Embryonic facial prominence (tissue), 1 donor: ENCODE results near the gene ZNRF2.

ENCODE experiments used
- DNase-seq: peaks from one replicate; pipeline ENCODE4 v3.0.0-alpha.2; 2016; ENCODE audit errors: extremely low spot score

The ZNRF2 gene

DNA sequence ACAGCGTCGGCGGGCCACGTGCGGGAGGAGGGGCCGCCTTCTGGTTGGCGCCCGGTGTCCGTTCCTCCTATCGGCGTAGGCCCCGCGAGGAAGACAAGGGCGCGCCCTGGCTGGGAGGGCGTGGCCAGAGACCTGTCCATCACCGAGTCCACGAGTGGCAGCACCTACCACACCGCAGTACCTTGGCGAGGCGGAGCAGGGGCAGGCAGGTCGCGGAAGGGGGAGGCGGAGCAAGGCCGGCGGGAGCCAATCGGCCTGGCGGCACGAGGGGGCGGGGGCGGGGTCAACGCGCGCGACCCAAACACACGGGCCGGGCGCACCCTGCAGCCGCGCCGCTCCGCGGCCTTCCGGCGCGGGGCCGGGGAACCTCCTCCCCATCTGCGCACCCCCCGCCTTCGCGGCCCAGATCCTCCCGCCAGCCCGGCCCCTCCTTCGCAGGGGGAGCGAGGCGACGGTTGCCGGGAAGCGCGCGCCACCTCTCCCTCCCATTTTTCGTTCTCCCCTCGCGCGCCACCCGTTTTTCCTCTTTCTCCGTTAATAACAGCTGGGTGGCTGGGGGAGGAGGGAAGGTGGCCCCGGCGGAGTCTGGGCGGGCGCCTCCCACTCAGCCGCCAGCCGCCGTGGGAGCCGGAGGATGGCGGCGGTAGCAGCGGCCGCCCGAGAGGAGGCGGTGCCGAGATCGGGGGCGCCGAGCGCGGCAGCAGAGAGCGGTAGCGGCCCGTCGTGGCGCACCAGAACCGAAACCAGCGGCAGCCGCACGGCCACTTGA, at the start of gene ZNRF2:
ZNRF2 (plus strand) TSS at position 300 of the 769 bp plus-strand sequence. CDS start 761 bp downstream, outside the sequence.
- peak; percentile 87 for DNase-seq

DNA sequence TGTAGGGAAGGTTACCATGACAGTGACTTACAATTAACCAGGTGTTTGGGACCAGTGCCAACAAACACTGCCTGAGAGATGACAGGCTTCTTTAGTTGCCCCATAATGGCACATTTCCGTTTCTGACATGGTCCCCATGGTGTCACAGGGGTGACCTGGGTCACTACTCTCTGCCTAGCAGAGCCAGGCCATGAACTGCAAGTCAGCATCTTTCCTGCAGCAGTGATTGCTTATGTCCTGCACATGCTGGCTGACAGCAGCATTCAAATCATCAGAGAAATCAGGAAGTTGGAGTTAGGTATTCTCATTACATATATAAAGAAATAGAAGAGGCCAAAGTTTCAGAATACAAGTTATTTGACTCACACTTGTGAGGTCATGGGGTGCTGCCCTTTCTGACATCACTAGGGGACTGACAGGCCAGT, 47.1 kb upstream of the ZNRF2 start:
- no peak for DNase-seq

DNA sequence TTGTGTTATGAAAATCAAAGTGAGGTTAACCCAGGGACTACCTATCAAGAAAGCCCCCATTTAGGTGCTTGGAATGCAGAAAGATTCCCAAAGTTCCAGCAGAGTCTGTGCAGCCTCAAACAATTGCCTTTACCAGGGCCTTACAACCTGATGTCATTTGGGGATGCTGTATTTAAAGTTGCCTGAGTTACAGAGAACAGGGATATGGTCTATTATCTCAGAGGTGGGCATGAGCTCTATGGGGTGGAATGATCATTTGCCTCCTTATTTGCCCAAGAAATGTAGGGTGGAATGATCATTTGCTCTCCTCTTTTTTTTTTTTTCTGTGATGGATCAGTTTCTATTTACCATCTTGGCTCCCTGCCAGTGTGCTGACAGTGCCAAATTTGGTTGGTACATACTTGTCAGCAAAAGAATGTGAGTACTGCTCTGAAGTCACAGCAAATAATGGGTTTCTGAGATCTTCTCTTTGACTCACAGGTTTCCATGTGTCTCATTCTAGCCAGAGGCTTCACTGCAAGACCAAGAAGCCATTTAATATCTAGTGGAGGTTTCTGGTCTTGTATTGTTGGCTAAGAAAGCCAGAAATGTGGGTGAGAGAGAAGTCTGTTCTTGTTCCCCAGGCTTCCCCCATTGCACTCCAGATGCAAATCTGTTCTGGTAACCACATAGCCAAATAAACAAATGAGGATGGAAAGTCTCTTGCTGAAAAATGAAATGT, 45.5 kb upstream of the ZNRF2 start:
- no peak for DNase-seq

DNA sequence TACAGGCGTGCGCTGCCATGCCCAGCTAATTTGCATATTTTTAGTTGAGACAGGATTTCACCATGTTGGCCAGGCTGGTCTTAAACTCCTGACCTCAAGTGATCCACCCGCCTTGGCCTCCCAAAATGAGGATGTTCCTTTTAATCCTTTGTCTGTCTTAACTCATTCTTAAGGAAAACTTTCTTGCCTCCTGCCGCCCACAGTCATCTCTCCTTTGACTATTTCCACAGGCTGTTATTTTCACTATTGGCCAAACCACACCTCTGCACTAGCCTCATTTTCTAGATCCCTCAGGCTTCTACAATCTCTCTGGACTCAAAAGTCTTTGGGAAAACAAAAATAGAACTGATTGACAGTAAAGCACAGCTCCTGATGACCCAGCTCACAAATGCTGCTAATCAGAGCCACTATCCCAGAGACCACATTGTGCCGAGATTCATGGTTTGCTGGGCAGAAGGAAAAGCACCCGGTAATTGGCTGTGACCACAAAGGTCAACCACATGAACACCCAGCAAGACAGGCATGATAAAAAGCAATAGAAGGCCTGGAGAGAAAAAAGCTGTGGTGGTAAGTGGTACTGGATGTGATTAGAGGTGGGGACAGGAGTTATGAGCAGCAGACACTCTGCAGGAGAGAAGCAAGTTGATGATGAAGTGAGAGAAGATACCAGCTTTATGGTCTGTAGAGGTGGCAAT, 44.1 kb upstream of the ZNRF2 start:
- DNase-seq, result no peak

DNA sequence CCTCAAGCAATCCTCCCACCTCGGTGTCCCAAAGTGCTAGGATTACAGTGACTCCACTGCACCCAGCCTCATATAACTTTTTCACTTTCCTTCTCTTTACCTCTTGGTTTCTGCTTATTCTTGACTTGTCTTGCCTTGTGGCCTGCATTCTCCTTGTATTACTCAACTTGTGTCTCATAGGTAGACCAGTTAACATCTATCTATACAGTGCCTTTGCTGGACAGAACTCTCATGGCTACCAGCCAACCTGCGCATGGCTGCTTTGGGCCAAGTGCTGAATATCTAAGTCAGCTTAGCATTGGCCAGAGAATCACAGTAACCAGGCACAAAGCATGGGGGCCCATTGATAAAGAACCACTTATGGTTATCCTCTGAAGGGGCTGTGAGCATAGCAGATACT, 42.6 kb upstream of the ZNRF2 start:
- DNase-seq, result no peak

DNA sequence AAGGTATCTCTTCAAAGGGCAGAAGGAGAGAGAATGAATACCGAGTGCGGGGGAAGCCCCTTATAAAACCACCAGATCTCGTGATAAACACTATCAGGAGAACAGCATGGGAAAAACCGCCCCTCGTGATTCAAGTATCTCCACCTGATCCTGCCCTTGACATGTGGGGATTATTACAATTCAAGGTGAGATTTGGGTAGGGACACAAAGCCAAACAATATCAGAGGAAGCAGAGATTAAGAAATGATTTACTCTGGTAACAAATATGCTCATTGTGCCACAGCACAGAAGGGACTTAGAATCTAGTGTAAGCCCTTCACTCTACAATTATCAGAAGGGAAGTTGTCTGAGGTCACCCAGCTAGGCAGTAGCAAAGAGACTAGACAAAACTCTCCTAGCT, 40.1 kb upstream of the ZNRF2 start:
- DNase-seq, result no peak

DNA sequence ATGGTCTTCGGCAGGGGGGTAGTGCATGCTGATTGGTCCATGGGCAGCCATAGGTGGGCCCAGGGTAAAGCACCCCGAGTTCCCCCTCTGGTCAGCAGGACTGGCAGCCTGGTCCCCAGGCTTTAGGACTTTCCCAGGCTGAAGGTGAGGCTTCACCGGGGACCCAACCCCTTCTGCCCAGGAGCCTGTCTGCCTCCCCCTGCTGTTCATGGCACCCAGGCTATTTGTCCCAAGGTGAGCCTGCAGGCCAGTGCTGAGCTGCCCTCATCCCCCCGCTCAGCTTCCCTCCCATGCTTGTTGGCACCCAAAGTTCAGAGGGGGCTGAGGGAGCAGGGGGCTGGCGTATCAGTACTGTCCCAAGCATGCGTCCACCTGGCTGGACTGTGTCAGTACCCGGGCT, 38.5 kb upstream of the ZNRF2 start:
- no peak for DNase-seq

DNA sequence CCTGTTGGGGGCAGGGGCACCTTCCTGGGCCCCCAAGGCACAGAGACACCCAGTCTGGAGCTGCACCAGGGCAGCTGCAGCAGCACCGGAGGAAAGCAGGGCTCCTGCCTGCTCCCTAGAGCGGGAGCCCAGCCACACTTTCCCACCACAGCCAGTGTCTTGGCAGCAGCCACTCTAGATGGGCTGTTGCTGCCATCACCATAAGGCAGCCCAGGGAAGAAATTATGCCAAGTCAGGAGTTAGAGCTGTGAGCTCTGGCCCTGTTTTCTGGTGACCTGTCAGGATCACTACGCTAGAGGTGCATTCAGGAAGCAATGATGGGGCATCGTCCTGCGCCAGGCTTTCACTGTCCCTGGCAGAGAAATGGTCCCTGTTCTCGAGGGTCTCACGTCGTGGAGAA, 38.0 kb upstream of the ZNRF2 start:
- no peak for DNase-seq

DNA sequence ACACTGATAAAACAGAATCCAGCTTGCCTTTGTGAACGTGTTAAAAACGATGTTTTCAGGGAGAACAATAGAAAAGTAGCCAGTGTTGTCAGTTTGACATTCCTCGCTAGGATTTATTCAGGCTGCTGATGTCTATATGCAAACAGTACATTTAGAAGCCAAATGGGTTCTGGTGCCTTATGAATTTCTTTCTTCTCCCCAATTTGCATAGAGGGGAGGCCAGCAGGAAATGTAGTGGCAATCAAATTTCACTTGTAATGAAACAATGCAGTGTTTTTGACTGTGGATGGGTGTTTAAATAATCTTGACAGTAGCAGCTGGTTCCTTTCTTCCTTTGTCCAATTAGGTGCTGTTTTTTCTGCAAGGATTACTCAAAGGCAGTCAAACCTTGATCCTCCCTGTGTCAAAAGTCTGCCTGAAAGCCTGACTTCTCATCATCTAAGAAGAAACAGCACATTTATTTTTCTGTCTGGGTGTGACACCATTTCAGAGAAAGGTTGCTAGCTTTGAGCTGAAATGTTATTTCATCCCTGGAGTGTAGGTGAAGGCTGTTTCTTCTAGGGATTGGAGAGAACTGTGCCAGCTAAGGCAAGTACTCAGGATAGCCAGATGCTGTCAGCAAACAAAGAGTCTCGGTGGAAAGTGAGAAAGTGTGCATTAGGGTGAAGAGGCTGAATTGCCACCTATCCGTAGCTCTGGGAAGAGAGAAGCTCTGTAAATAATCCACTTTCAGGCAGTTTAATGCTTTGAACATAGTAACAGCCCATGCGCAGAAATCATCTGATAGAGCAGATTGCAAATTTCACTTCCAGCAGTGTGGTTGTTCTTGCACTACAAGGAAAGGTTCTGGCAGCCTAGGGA, 36.6 kb upstream of the ZNRF2 start:
- DNase-seq, result no peak

DNA sequence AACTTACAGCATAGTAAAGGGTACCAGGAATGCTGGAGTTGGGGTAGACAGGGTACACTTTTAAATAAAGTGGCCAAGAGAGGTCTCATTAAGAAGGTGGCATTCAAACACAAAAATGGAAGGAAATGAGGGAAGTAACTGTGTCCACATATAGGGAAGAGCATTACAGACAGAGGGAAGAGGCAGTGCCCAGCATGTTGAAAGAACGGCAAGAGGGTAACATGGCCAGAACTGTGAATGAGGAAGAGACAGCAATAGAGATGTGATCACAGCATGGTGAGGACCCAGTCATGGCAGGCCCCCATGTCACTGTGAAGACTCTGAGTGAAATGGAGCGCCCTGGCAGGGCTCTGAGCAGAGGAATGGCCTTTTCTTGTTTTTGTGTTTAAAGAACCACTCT, 35.1 kb upstream of the ZNRF2 start:
- DNase-seq, result no peak

DNA sequence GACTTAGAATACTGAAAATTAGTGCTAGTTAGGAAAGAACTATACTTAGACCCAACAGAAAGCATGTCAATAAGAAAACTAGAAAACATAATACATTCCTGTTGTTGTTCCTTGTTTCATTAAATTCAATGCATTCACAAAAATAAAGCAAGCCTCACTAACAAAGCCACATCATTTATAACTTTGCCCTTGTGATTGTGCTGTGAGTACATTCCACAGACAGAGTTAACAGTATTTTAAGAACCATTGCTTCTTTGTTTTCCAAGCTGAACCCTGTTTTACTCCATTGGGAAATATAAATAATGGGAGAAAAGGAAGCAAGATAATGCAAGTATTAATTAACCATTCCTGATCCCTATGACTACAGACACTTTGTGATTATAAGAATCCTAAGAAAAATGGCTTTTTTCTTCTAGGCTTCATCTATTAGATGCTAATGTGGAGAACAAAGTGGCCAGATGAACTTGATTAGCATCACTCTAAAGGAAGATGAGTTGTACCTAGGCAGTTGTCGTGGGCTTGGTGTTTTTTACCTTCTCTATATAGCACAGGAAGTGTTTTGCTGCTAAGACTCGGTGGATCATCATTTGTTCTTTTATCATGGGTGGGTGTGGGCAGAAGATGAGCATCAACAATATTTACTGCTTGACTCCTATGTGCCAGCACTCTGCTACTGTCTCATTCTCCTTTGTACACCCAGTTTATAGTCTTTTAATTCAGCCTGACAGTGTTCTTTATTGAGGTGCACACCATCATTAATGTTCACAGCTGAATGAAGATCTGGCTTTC, 34.2 kb upstream of the ZNRF2 start:
- DNase-seq, result no peak

DNA sequence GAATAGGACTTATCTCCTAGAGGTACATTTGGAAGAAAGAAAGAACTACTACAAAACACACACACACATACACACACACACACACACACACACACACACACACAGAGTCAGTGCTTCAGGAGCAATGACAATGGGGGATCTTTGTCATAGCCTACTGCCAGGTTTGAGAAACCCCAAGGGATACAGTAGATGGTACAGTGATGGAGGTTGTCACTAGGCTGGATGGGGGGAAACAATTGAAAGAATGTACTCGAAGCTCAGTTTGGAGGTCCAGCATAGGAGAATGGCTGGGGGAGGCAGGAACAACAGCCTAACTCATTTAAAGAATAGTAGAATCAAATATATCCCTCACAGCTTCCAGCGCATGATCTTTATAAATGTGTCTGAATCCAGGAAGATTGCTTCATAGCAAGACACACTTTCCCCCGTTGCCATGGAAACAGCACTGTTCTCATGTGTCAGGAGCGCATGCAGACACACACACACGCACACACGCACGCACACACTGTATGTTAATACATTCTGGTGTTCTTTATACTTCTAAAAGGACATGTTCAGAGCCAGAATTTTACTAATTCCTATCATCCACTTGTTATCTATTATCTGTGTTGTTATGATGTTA, 32.6 kb upstream of the ZNRF2 start:
- peak; percentile 23 for DNase-seq

DNA sequence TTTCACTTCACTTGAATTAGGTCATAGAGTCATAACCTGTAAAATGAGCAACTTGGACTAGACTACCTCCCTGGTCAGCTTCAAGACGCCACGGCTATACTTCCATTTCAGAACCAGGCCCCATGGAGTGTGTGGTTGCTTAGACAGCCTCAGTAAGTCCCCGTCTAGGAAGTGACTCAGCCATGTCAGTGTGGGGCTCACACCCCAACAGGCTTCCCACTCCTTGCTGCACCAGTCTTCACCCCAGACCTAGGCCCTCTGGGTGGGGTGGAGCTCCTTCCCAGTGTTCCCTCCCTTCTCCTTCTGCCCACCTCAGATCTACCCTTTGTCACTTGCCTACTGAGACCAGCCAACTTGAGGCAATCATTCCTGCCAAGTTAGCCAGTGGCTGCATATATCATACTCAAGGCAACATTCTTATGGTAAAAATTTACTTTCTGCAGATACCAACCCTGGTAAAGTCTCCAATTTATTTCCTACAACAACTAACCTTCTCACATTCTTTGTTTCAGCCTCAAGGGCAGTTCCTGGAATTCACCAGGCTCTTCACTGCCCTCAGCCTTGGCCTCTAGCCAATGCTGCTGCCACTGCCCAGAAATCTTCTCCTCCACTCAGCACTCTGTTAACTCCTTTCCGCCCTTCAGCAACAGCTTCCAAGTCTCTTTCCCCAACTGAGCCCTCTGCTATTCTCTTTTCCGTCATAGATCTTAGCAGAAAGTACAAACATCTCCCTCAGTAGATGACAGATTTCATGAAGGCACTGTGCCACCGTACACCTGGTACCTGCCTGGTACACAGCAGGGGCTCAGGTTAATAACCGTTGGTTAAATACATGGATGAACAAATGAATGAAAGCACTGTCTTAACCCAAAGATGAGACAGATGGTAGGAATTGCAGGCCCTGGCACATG, 31.3 kb upstream of the ZNRF2 start:
- no peak for DNase-seq

DNA sequence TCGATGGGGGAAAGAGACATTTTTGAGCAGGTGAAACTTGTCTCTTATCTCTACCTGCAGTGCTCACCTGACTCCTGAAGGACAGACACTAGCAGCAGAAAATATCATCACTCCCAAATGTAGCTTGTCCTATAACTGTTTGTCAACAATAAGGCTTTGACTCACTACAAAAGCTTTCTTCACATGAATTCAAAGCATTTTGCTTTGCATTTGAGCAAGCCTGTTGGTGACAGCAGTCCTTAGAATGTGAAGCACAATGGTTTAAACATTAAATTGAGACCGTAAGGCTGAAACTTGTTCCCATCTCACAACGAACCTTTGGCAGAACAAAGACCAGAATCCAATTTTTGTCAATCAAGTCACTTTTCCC, 30.6 kb upstream of the ZNRF2 start:
- no peak for DNase-seq

DNA sequence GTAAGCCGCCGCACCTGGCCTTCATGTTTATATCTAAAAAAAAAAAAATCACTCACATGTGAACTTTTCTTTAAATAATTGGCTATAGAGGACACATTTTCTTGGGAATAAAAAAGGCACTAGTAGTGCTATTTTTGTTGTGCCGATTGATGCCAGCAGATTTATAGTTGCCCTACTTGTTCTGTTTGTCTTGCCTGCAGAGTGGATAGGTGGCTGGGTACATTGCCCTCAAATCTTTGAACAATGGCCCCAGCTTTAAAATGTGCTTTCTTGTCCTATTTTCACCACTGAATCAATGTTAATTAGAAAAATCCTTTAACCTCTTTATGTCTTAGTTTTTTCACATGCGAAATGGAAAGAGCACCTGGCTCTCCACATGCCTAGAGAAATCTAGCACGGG, 30.1 kb upstream of the ZNRF2 start:
- DNase-seq, result no peak

DNA sequence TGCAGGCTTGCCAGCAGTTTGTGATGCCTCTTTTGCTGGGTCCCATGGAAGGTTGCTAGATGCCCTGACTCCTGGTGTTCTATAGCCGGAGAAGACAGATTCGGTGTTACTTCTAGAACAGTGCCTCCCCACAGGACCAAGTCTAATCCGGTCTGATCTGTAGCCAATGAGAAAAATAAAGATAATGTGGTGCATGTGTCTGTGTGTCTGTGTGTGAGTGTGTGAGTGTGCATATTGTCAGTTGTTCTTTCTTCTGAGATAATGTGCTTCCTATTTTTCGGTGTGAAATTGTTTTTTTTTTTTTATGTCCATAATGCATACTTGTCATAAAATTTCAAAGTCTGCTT, 29.7 kb upstream of the ZNRF2 start:
- DNase-seq, result no peak

DNA sequence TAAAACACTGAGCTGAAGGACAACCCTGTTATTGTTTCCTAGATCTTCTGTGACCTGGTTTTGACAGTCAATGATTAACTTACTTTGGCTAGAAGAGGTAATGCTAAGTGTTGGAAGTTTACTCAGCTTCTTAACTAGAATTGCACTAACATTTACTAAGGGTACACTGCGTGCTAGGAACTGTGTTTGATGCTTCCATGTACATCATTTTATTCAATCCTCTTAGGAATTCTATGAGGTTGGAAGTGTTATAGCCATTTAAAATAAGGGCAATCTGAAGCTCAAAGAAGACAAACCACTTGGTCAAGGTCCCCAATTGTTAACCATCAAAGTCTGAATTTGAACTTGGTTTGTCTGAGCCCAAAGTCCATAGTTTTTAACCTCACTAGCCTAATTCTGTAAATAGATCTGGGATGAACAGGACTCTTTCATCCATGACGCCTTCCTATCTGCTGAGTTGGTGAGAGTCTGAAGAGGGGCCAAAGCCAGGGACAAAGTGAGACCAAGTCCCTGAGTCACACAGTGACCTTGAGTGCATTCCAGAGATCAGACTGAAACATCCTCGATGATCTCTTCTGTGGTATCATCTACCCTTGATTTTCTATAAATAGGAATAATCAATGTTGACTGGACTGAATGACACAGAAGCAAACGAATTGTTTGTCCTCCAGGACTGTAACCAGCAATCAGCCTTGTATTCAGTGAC, 29.2 kb upstream of the ZNRF2 start:
- no peak for DNase-seq

DNA sequence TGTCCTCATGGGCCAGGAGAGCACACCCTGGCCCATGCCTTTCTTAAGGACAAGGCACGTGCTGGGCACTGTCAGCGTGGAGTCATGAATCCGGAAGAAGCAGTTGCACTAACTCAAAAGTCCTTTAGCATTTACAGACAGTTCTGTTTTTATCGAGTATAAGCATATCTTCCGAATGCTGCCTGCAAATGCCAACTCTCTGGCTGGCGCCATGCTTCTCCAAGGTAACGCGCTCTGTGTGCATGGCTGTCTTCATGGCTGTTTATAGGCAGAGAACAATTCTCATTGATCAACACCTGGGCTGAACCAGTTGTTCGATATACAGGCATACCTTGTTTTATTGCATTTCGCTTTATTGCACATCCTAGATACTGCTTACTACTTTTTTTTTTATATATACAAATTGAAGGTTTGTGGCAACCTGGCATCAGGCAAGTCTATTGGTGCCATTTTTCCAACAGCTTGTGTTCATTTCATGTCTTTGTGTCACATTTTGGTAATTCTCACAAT, 28.0 kb upstream of the ZNRF2 start:
- no peak for DNase-seq

DNA sequence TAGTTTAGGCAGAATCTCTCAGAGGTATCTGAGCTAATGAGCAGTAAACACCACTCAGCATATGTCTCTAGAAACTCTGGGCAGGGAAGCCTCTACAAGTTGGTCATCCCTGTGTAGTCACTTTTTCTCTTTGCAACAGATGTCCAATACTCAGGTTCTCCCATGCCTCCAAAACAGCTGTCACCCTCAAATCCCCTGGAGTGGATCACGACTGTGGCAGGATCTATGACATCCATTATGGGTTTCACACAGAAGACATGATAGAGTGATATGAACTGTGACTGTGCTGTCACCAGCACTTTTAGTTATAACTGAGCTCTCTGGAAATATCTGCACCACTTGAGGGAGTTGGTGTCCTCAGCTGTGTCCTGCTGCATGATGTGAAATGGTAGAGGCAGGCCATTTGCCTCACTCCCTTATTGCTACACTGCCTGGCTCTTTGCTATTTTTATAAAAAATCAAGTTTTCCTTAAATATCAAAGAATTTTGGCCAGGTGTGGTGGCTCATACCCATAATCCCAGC, 24.1 kb upstream of the ZNRF2 start:
- DNase-seq, result no peak
